Kidney (tissue), 14 donors: ENCODE data around the gene MAPK10. TPM values are rescaled to one million over a fixed set of nuclear protein-coding genes. Genes with fewer than 3 reads are reported as not detected.
A peak's percentile ranks its signal among the peaks of the same experiment; 100 is the strongest.

Experiments
- DNase-seq, 5 donors: peaks; one replicate each; pipeline ENCODE4 v3.0.0-alpha.2; 2013 to 2020
- FAIRE-seq: peaks from 2 replicates; lab custom pipeline; 2012; peaks lifted over from hg19 to GRCh38; lab: Jason Lieb, UNC
- H3K27ac ChIP-seq, 2 donors: one replicate each; pipeline ENCODE4 v1.7.0; 2013; ENCODE audit warnings: low read depth in 2 of 2, low read length in 2 of 2, inconsistent platforms in 1 of 2
- H3K27me3 ChIP-seq: one replicate; pipeline ENCODE4 v1.7.1; 2013; ENCODE audit warnings: low read length, inconsistent platforms; ENCODE audit not compliant: control insufficient read depth, insufficient read depth
- H3K36me3 ChIP-seq, 3 donors: one replicate each; pipeline versions ENCODE4 v1.7.0 to v1.7.1; 2013; ENCODE audit warnings: low read length in 3 of 3, control low read depth in 1 of 3, inconsistent platforms in 1 of 3; ENCODE audit not compliant: insufficient read depth in 3 of 3, control insufficient read depth in 2 of 3
- H3K4me1 ChIP-seq, 3 donors: one replicate each; pipeline versions ENCODE4 v1.7.0 to v1.7.1; 2013; ENCODE audit warnings: low read length in 3 of 3, inconsistent platforms in 1 of 3, low read depth in 1 of 3; ENCODE audit not compliant: control insufficient read depth in 2 of 3, insufficient read depth in 2 of 3
- H3K4me3 ChIP-seq, 3 donors: one replicate each; pipeline versions ENCODE4 v1.7.0 to v1.8.1; 2013; ENCODE audit warnings: low read length in 3 of 3, control low read depth in 1 of 3, inconsistent platforms in 1 of 3
- H3K9ac ChIP-seq, 3 donors: one replicate each; pipeline versions ENCODE4 v1.7.0 to v1.7.1; 2013; ENCODE audit warnings: low read length in 3 of 3, control low read depth in 1 of 3, inconsistent platforms in 1 of 3
- H3K9me3 ChIP-seq, 3 donors: one replicate each; pipeline versions ENCODE4 v1.7.0 to v1.7.1; 2013; ENCODE audit warnings: low read length in 3 of 3, control low read depth in 1 of 3, inconsistent platforms in 1 of 3; ENCODE audit not compliant: control insufficient read depth in 2 of 3, insufficient read depth in 1 of 3
- CTCF ChIP-seq: IDR thresholded peaks from 3 replicates; pipeline ENCODE4 v1.5.1; 2012; ENCODE audit warnings: mild to moderate bottlenecking, moderate library complexity, borderline replicate concordance; ENCODE audit not compliant: insufficient read depth; ENCODE audit errors: extremely low read depth
- intact Hi-C: fragments of 100-400 bp; cut with DNase I; formaldehyde crosslinking; loops from one replicate; pipeline ENCODE4 v1.11.1; 2022
- polyA plus RNA-seq: library from polyadenylated mRNA; stranded (reverse); fragments of 350-450 nt; fragmentation: Illumina TruSeq; extraction: RNeasy Lipid Tissue Mini Kit (QIAGEN cat#74804); gene quantifications from one replicate; pipeline ENCODE4 v1.2.3, GENCODE V29; 2014; ENCODE audit warnings: low read depth, low replicate concordance; ENCODE audit not compliant: insufficient read depth
- total RNA-seq: library from RNA; stranded (reverse); fragmentation: NEBNext Ultra II Directional; extraction: Animal tissue kit (Norgen Biotek cat#: 25700); gene quantifications from one replicate; pipeline ENCODE4 v1.2.1, GENCODE V29; 2021
- donor health status: control.
- donor health status: control.
- donor health status: control.
- donor health status: control.
- donor health status: control.
- donor health status: DM: yes; HTN: yes; CAD: no.
- donor health status: Normal renal cell carcinoma (clear cell type).

The MAPK10 gene
- total and polyA plus RNA-seq, 2 donors from 2014 or later, result 27.6 to 54.5 TPM

- Histone ChIP-seq H3K9me3 (no peaks in the 10 kb centered on the region), H3K9ac (no peak overlapping the region), H3K27me3 (no peaks in the 10 kb centered on the region), H3K36me3 (no peaks in the 10 kb centered on the region), H3K4me1 (no peaks in the 10 kb centered on the region), H3K4me3 (no peak overlapping the region), H3K27ac (no peak overlapping the region)
- DNase-seq, result no peak
- no peak for FAIRE-seq
- no peak for TF ChIP-seq CTCF
- intact Hi-C loops, result no loop called here
Measured at GRCh38 chr4:86313656-86314055, 46.2 kb downstream of the MAPK10 start.

GRCh38 chr4:86307432-86307831 is 52.4 kb downstream of the MAPK10 start:
- H3K9ac ChIP-seq, result no peak overlapping the region
- no peaks in the 10 kb centered on the region for H3K27me3 ChIP-seq
- H3K27ac ChIP-seq, result peak overlapping the region in 1 of 2 donors; percentile 5
- H3K36me3 ChIP-seq, result no peaks in the 10 kb centered on the region
- no peak overlapping the region for H3K4me3 ChIP-seq
- peaks cover 0 to 7% (median 0%) of the 10 kb centered on the region in 3 donors for H3K9me3 ChIP-seq
- peaks cover 0 to 3% (median 0%) of the 10 kb centered on the region in 3 donors for H3K4me1 ChIP-seq
- DNase-seq (no peak), FAIRE-seq (no peak)
- intact Hi-C loops, result no loop called here
- TF ChIP-seq CTCF, result no peak

- FAIRE-seq (no peak), DNase-seq (no peak)
- Histone ChIP-seq H3K36me3 (no peaks in the 10 kb centered on the region), H3K4me1 (peaks cover 0 to 7% (median 0%) of the 10 kb centered on the region in 3 donors), H3K4me3 (no peak overlapping the region), H3K9me3 (peaks cover 0 to 7% (median 0%) of the 10 kb centered on the region in 3 donors), H3K27ac (no peak overlapping the region), H3K9ac (no peak overlapping the region), H3K27me3 (no peaks in the 10 kb centered on the region)
- intact Hi-C loops, result no loop called here
- no peak for TF ChIP-seq CTCF
Measured at GRCh38 chr4:86306816-86307215, 53.0 kb downstream of the MAPK10 start.

GRCh38 chr4:86302830-86303229 is 57.0 kb downstream of the MAPK10 start:
- no peak overlapping the region for H3K4me3 ChIP-seq
- H3K4me1 ChIP-seq, result peaks cover 0 to 7% (median 0%) of the 10 kb centered on the region in 3 donors
- no peak overlapping the region for H3K9ac ChIP-seq
- no peak for TF ChIP-seq CTCF
- intact Hi-C loops, result no loop called here
- no peak for FAIRE-seq
- H3K36me3 ChIP-seq, result no peaks in the 10 kb centered on the region
- DNase-seq, result no peak
- H3K9me3 ChIP-seq, result peaks cover 0 to 7% (median 0%) of the 10 kb centered on the region in 3 donors
- H3K27me3 ChIP-seq, result no peaks in the 10 kb centered on the region
- H3K27ac ChIP-seq, result no peak overlapping the region
